ACC112 (cell line): ENCODE results near the gene NDUFV1.
"Not testable (repeated sequence)": the region's sequence is repeated elsewhere in the genome, so short reads cannot be mapped to it uniquely, and the experiment has no call there.

Source experiments
- H2AFZ ChIP-seq: fragments of 200-600 bp; sonication (generic); one replicate; pipeline ENCODE4 v1.6.0; 2017; ENCODE audit warnings: antibody characterized with exemption, low read length; ENCODE audit not compliant: unreplicated experiment
- H3K27ac ChIP-seq: fragments of 200-600 bp; sonication (generic); 2 replicates; pipeline ENCODE4 v1.5.1; 2014; ENCODE audit warnings: low read depth, mild to moderate bottlenecking, antibody characterized with exemption, low read length, moderate library complexity
- H3K27me3 ChIP-seq: fragments of 200-600 bp; sonication (generic); 2 replicates; pipeline ENCODE4 v1.6.1; 2014; ENCODE audit warnings: mild to moderate bottlenecking, antibody characterized with exemption, low read length, moderate library complexity, mixed read lengths; ENCODE audit not compliant: insufficient read depth
- H3K36me3 ChIP-seq: fragments of 200-600 bp; sonication (generic); 2 replicates; pipeline ENCODE4 v1.6.1; 2016; ENCODE audit warnings: mild to moderate bottlenecking, antibody characterized with exemption, low read length, moderate library complexity, mixed read lengths; ENCODE audit not compliant: insufficient read depth
- H3K4me1 ChIP-seq: fragments of 200-600 bp; sonication (generic); one replicate; pipeline ENCODE4 v1.6.1; 2016; ENCODE audit warnings: low read length, mixed read lengths; ENCODE audit not compliant: insufficient read depth, unreplicated experiment, control insufficient read depth
- H3K4me3 ChIP-seq: fragments of 200-600 bp; sonication (generic); 2 replicates; pipeline ENCODE4 v1.5.1; 2014; ENCODE audit warnings: mild to moderate bottlenecking, low read depth, low read length
- H3K79me2 ChIP-seq: fragments of 200-600 bp; sonication (generic); one replicate; pipeline ENCODE4 v1.6.0; 2016; ENCODE audit warnings: low read length; ENCODE audit not compliant: control insufficient read depth, unreplicated experiment, insufficient read depth

NDUFV1 gene

DNA sequence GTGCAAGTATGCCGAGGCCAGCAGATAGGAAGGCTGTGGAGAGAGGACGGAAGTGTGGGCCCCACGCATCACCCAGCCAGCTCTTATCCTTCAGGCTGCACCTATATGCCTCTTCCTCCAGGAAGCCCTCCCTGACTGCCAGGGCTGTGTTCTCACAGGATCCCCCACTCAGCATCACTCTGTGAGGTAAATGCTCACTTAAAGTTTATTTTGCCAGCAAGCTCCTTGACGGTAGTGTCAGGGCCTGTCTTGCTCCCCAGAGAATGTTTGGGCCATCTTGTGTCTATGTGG is 28.4 kb downstream of the NDUFV1 start:
- Histone ChIP-seq H3K79me2 (no peaks in the 10 kb centered on the region), H3K27ac (no peak overlapping the region), H3K4me1 (peaks cover 4% of the 10 kb centered on the region), H2AFZ (no peak overlapping the region), H3K27me3 (peaks cover 4% of the 10 kb centered on the region), H3K4me3 (no peak overlapping the region), H3K36me3 (no peaks in the 10 kb centered on the region)

- peaks cover 13% of the 10 kb centered on the region for H3K27me3 ChIP-seq
- no peak overlapping the region for H2AFZ ChIP-seq
- H3K27ac ChIP-seq = no peak overlapping the region
- H3K4me3 ChIP-seq = no peak overlapping the region
- no peaks in the 10 kb centered on the region for H3K36me3 ChIP-seq
- H3K79me2 ChIP-seq = no peaks in the 10 kb centered on the region
- H3K4me1 ChIP-seq = no peaks in the 10 kb centered on the region
Observed at GRCh38 chr11:67636962-67637361, 30.2 kb downstream of the NDUFV1 start.

- not testable (repeated sequence) for H3K27ac ChIP-seq, H3K4me3 ChIP-seq, H2AFZ ChIP-seq, H3K36me3 ChIP-seq, H3K79me2 ChIP-seq, H3K4me1 ChIP-seq
- H3K27me3 ChIP-seq = peaks cover 13% of the 10 kb centered on the region
Observed at GRCh38 chr11:67637441-67637840, 30.7 kb downstream of the NDUFV1 start.

DNA sequence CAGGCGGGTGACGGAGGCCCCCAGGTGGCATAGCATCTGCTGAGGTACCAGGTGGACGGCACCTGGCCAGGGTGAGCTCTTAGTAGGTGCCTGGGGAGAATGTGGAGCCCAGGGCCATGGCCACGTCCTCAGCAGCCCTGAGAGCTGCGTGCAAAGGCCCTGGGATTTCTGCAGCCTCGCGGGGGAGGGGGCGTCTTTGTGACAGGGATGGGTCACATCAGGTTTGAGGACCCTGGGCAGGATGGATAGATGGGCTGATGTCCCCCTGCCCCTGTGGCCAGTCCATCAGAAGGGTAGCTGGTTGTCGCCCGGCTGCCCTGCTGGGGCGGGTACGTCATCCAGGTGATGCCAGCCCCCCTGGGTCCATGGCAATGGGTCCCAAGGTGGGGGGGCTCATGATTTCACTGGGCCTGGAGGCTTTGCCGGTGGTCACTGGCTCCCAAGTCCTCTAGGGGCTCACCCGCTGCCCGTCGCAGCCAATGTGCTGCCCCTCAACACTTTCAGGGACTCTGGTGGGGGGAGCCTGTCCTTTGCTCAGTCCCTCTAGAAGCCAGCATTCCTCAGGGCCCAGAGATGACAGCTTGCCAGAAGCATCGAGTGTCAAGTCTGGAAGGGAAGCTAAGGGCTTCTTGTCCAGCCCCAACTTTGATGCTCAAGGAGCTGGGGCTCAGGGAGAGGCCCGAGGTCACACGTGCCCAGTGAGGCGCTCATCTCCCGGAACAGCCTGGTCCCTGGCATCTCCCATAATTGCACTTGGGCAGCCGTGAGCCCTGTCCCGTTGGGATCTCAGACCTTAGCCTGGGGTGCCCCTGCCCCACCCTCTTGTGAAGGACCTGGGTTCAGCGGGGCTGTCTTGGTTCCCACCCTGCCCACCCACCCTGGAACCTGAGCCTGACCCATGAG is 32.0 kb downstream of the NDUFV1 start:
- no peaks in the 10 kb centered on the region for H3K79me2 ChIP-seq
- H3K27ac ChIP-seq = no peak overlapping the region

GRCh38 chr11:67639438-67639859 is 32.7 kb downstream of the NDUFV1 start, which contains the start of gene TBX10:
Gene TBX10 (minus strand): TSS chr11:67639763. CDS start chr11:67639472, 291 bp downstream.
- Histone ChIP-seq H3K27ac (no peak within 1 kb of the TSS), H2AFZ (no peak within 1 kb of the TSS), H3K79me2 (no peaks in the 10 kb centered on the region), H3K4me3 (no peak within 1 kb of the TSS), H3K36me3 (no peaks in the 10 kb centered on the region), H3K27me3 (peaks cover 13% of the 10 kb centered on the region), H3K4me1 (no peaks in the 10 kb centered on the region)

More for the DNA sequence above, 32.0 kb downstream of the NDUFV1 start:
- Histone ChIP-seq H3K27me3 (peaks cover 13% of the 10 kb centered on the region), H3K4me1 (no peaks in the 10 kb centered on the region), H3K4me3 (no peak overlapping the region), H2AFZ (no peak overlapping the region), H3K36me3 (no peaks in the 10 kb centered on the region)

- no peak overlapping the region for H2AFZ ChIP-seq
- no peaks in the 10 kb centered on the region for H3K4me1 ChIP-seq
- H3K4me3 ChIP-seq = no peak overlapping the region
- no peaks in the 10 kb centered on the region for H3K36me3 ChIP-seq
- H3K79me2 ChIP-seq = no peaks in the 10 kb centered on the region
- H3K27me3 ChIP-seq = peaks cover 13% of the 10 kb centered on the region
- H3K27ac ChIP-seq = no peak overlapping the region
Observed at GRCh38 chr11:67640021-67640757, 33.5 kb downstream of the NDUFV1 start.

DNA sequence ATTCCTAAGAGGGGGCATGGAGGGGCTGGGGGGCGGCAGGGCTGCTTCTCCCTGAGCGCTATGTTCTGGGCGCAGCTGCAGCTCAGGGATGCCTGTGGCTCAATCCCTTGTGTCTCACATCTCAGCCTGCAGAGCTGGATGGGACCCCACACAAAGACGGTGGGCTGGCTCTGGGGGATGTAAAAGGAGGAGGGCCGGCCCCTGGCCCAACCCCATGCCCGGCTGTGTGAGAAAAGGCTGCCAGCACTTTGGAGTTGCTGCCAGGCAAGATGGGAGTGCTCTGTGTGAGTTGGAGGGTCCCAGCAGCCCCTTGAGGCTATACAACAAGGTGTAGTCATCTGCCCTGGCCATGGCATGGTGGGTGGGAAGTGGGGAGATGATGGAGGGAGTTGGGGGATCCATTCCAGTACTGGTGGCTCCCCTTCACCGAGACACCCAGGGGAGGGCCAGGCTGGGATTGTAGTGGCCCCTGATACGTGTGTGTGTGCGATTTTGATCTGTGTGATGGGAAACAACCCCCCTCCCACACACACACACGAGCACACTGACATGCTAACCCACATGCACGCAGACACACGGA is 34.1 kb downstream of the NDUFV1 start:
- peaks cover 13% of the 10 kb centered on the region for H3K27me3 ChIP-seq
- no peak overlapping the region for H3K27ac ChIP-seq
- H3K4me1 ChIP-seq = no peaks in the 10 kb centered on the region
- H3K36me3 ChIP-seq = no peaks in the 10 kb centered on the region
- no peaks in the 10 kb centered on the region for H3K79me2 ChIP-seq
- H2AFZ ChIP-seq = no peak overlapping the region
- no peak overlapping the region for H3K4me3 ChIP-seq

- H3K4me3 ChIP-seq = no peak overlapping the region
- H3K36me3 ChIP-seq = no peaks in the 10 kb centered on the region
- no peak overlapping the region for H3K27ac ChIP-seq
- no peaks in the 10 kb centered on the region for H3K79me2 ChIP-seq
- no peaks in the 10 kb centered on the region for H3K4me1 ChIP-seq
- peaks cover 13% of the 10 kb centered on the region for H3K27me3 ChIP-seq
- no peak overlapping the region for H2AFZ ChIP-seq
Observed at GRCh38 chr11:67641338-67642172, 34.8 kb downstream of the NDUFV1 start.

GRCh38 chr11:67642173-67643120 is 35.7 kb downstream of the NDUFV1 start:
- Histone ChIP-seq H3K4me3 (no peak overlapping the region), H3K36me3 (no peaks in the 10 kb centered on the region), H3K4me1 (no peaks in the 10 kb centered on the region), H3K79me2 (no peaks in the 10 kb centered on the region), H2AFZ (no peak overlapping the region), H3K27me3 (peaks cover 13% of the 10 kb centered on the region), H3K27ac (no peak overlapping the region)
